Fibroblast of skin of right quadriceps (primary cell): ENCODE data around the gene HDDC2.

Experiments used
- DNase-seq: peaks from one replicate; pipeline ENCODE4 v3.0.0-alpha.2; 2013

Gene HDDC2

DNA sequence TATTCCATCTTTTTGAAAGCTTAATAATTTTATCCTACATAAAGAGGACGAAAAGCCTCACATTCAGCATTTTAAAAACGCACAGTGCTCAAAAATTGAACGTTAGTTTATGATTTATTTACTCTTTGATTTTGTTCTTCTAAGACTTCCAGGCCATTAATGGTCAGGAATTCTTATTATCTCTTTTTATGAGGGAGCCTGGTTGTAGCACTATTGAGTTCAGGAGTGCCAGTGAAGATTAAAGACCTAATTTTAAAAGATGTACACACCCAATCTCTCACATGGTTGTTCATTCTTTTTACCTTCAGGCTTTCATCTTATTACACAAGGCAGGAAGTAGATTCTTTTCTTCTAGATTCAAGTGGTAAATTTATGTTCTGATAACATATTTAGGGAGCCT is 68.6 kb downstream of the HDDC2 start:
- DNase-seq: no peak

DNA sequence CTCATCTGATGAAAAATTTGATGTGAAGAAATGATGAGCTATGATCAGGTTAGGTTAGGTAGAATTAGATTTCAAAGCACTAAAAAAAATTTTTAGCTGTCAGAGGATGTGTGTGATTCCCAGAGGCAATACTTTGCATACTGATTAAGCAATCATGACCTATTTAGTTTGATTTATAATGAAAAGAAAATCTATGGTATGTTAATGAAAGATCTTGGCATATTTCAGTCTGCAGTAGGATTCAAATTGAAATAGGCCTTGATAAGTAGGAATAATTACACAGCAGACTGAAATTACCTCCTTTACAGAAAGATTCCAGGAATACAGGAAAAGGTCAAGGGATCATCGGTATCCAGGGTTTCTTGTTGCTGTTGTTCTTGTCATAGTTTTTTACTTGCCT is 69.3 kb downstream of the HDDC2 start:
- DNase-seq: peak; percentile 81

DNA sequence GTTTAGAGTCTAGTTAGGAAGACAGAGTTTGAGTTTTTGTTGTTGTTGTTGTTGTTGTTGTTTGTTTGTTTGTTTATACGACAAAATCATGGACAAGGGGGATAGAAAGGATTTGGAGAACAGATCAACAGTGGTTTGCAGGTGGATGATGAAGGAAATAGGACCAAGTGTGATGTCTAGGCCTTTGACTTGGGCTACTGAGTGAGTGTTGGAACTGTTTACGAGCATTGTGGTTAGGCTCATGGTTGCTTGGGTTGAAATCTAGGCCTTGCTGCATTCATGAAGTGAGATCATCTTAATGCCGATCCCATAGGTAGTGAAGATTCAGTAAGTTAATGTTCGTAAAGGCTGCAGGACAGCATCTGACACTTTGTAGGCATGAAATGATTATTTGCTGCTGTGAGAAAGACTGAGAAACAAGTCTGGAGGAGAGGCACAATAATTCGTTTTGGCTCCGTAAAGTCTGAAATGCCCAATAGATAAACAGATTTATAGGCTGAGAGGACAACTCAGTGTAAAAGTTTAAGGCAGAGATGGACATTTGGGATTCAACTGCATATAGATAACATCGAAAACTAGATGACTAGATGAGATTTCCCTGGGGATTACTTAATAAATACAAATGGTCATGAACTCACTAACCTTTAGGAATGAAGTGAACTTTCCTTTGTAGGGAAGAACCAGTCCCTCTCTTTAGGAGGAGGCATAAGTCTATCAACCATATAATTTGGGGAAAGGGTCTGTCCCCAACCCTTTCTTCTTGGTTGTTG is 70.0 kb downstream of the HDDC2 start:
- peak; percentile 32 for DNase-seq

DNA sequence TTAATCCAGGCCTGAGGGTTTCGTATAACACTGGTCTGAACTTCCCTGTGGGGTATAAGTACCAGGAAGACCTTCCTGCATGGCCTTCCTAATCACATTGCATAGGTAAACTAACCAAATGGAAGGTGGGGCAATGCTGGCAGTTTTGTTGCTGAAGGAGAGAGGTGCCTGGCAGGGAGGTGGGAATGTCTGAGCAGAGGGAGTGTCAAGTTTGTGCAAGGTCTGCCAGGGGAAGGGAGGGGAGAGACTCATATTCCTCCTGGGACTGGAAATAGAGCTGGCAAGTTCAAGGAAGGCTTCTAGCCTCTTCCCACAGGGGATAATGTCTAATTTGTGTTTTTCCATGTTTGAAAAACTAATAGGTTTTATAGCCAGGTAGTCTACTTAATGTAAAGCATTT is 70.6 kb downstream of the HDDC2 start:
- no peak for DNase-seq

DNA sequence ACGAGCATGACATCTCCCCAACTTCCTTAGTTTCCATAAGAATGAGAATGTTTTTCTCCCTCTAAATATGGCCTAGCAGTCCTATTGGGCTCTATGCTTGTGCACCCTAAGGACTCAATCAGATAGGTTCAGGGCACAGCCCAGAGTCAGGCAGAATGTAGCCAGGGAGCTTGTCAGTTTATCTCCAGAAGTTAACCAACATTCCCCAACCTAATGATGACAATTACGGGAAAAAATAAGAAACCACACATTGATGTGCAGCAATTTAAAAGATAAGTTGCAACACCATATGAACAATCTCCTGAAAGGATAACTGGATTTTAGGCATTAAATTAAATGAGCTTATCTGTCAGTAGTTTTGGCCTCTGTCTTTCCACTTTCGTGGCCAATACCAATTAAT is 71.1 kb downstream of the HDDC2 start:
- peak; percentile 51 for DNase-seq

GRCh38 chr6:125228981-125229479 is 72.7 kb downstream of the HDDC2 start:
- no peak for DNase-seq

- DNase-seq: no peak
Measured at GRCh38 chr6:125227244-125227643, 74.5 kb downstream of the HDDC2 start.
